Upper lobe of left lung (tissue), 6 donors: ENCODE data around the gene ZFAND4. TPM values are rescaled to one million over a fixed set of nuclear protein-coding genes. Genes with fewer than 3 reads are reported as not detected.
"Not testable (repeated sequence)": the region's sequence is repeated elsewhere in the genome, so short reads cannot be mapped to it uniquely, and the experiment has no call there.

Experiments
- ATAC-seq, 2 donors: fragments of 200-7000 bp; cut with Tn5 transposase; one replicate each; pipeline ENCODE4 v1.9.1; 2022; ENCODE audit warnings: mild to moderate bottlenecking in 2 of 2, moderate library complexity in 2 of 2; ENCODE audit not compliant: low FRiP score in 2 of 2
- DNase-seq, 2 donors: peaks; one replicate each; pipeline ENCODE4 v3.0.0-alpha.2; 2019 to 2020
- H3K27ac ChIP-seq, 4 donors: fragments of 200-600 bp; sonication (generic); one replicate each; pipeline ENCODE4 v1.5.1; 2016 to 2019
- H3K27me3 ChIP-seq, 4 donors: fragments of 200-600 bp; sonication (generic); one replicate each; pipeline ENCODE4 v1.5.1; 2017 to 2019
- H3K36me3 ChIP-seq, 4 donors: fragments of 200-600 bp; sonication (generic); one replicate each; pipeline ENCODE4 v1.5.1; 2016 to 2019
- H3K4me1 ChIP-seq, 4 donors: fragments of 200-600 bp; sonication (generic); one replicate each; pipeline ENCODE4 v1.5.1; 2018 to 2019
- H3K4me3 ChIP-seq, 4 donors: fragments of 200-600 bp; sonication (generic); one replicate each; pipeline ENCODE4 v1.5.1; 2017 to 2019; ENCODE audit warnings: mild to moderate bottlenecking in 2 of 4, moderate library complexity in 1 of 4
- H3K9me3 ChIP-seq, 4 donors: fragments of 200-600 bp; sonication (generic); one replicate each; pipeline ENCODE4 v1.5.1; 2018 to 2019
- CTCF ChIP-seq, 6 experiments: fragments of 450-650 bp in 4 of 6; fragments of 200-600 bp in 2 of 6; sonication (generic) in 2 of 6; IDR thresholded peaks; one replicate each; pipeline ENCODE4 v1.5.1; 2016 to 2019; ENCODE audit warnings: antibody characterized with exemption in 6 of 6
- EP300 ChIP-seq, 4 donors: sonication (generic); formaldehyde crosslinking; IDR thresholded peaks; one replicate each; pipeline ENCODE4 v1.5.1; 2017; ENCODE audit warnings: antibody characterized with exemption in 4 of 4, control low read depth in 2 of 4
- POLR2A ChIP-seq, 4 donors: fragments of 450-650 bp; IDR thresholded peaks; one replicate each; pipeline ENCODE4 v1.5.1; 2016 to 2017; ENCODE audit warnings: antibody characterized with exemption in 4 of 4, mild to moderate bottlenecking in 2 of 4
- POLR2AphosphoS5 ChIP-seq, 2 donors: sonication (generic); formaldehyde crosslinking; IDR thresholded peaks; one replicate each; pipeline ENCODE4 v1.5.1; 2017; ENCODE audit warnings: antibody characterized with exemption in 2 of 2
- WGBS, 2 donors: methylation state at CpG; one replicate each; pipeline ENCODE4 v1.1.5; 2017 to 2018; 5-methylcytosine and 5-hydroxymethylcytosine counted together
- total RNA-seq, 6 donors: library from RNA; depleted of rRNA in 4 of 6; stranded (reverse); fragments of >200 nt in 4 of 6; gene quantifications; one replicate each; pipeline versions ENCODE4 v1.1.0 to v1.2.1, GENCODE V29; 2016 to 2021
- donor health status: DM: no; HTN: no; CAD: no; lungs with moderate emphysema.
- donor health status: DM: no; HTN: yes; CAD: no; lungs with severe emphysema.

The ZFAND4 gene
- total RNA-seq, 6 donors from 2014 or later = 13.9 to 38.8 (median 18.7) TPM

DNA sequence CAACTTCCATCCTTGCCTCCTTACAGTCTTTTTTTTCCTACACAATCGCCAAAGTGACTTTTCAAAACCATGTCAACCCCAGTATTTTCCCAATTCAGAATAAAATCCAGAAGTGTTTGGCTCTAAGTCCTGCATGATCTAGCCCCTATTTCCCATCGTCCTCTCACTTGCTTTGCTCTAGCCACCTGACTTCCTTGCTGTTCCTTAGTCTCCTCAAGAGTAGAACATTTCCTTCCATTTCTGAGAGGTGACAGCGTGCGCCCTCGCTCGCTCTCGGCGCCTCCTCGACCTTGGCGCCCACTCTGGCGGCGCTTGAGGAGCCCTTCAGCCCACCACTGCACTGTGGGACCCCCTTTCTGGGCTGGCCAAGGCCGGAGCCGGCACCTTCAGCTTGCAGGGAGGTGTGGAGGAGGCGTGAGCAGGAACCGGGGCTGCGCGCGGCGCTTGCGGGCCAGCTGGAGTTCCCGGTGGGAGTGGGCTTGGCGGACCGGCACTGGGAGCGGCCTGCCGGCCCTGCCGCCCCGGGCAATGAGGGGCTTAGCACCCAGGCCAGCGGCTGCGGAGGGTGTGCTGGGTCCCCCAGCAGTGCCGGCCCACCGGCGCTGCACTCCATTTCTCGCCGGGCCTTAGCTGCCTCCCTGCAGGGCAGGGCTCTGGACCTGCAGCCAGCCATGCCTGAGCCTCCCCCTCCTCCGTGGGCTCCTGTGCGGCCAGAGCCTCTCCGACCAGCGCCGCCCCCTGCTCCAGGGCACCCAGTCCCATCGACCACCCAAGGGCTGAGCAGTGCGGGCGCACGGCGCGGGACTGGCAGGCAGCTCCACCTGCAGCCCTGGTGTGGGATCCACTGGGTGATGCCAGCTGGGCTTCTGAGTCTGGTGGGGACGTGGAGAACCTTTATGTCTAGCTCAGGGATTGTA is 72.0 kb downstream of the ZFAND4 start:
- 12 to 48% methylated on average over 14 to 33 of the region's 47 CpGs for WGBS, 2 donors
- not testable (repeated sequence) for H3K36me3 ChIP-seq, H3K9me3 ChIP-seq, H3K27ac ChIP-seq, H3K27me3 ChIP-seq, H3K4me1 ChIP-seq, ATAC-seq
- peak overlapping the region in 3 of 4 donors; percentile 31 to 40 (median 33) for H3K4me3 ChIP-seq
- DNase-seq = peak in 1 of 2 donors; percentile 86

DNA sequence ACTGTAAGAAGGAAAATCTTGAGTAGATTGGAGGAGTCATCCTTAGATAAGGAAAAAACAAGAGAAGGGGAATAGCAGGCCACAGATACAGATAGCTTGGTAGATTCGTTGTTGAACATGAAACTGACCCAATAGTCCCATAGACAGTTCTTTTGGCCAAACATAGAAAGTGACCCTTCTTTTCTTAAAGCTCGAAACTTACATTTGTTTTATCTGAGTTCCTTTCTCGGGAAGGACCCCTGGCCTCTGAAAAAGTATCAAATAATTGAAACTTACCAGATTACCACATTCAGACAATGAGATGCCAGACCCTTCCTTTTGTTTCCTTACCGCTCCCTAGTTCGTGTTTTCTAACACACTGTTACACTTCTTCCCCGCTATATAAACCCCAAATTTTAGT is 72.9 kb downstream of the ZFAND4 start:
- TF ChIP-seq POLR2A (IDR thresholded peaks at IDR 0.05) = no peak
- no peak for TF ChIP-seq CTCF (IDR thresholded peaks at IDR 0.05)
- TF ChIP-seq POLR2AphosphoS5 (IDR thresholded peaks at IDR 0.05) = no peak
- no peak for TF ChIP-seq EP300 (IDR thresholded peaks at IDR 0.05)
- WGBS, 2 donors = 86 to 93% methylated on average over 6 of the region's 6 CpGs
- ATAC-seq = no peak

DNA sequence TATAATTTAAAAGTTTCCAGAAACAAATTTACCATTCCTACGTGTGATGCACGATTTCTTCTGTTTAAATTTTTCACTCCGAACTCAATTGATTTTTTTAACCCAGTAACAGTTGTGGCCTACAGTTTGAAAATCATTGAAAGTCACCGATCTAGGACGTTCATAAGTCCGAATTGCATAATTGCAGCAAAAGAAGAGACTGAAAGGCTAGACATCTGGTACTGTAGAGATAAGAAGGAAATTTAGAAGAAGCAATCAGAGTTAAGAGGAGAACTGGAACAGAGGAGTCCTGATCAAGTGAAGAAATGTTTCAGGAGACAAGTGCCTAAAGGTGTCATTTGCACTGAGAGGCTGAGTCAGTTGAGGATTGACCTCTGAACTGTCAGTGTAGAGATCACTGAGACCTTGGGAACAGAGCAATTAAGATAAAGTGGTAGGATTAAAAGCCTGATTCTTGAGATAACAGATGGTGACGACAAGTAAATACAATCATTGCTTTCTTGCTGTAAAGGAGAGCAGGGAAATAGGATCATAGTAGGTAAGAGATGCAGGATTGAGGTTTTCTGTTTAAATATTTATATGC is 73.5 kb downstream of the ZFAND4 start:
- Histone ChIP-seq H3K36me3 (no peaks in the 10 kb centered on the region), H3K4me3 (no peak overlapping the region), H3K27me3 (peaks cover 0 to 6% (median under 1%) of the 10 kb centered on the region in 4 donors), H3K27ac (no peak overlapping the region), H3K9me3 (no peaks in the 10 kb centered on the region), H3K4me1 (peaks cover 0 to 16% (median 7%) of the 10 kb centered on the region in 4 donors)
- DNase-seq (no peak), ATAC-seq (no peak)
- TF ChIP-seq EP300 (IDR thresholded peaks at IDR 0.05) (no peak), CTCF (IDR thresholded peaks at IDR 0.05) (no peak), POLR2AphosphoS5 (IDR thresholded peaks at IDR 0.05) (no peak), POLR2A (IDR thresholded peaks at IDR 0.05) (no peak)
- WGBS, 2 donors = 82 to 83% methylated on average over 7 of the region's 7 CpGs

More for the DNA sequence above, 72.9 kb downstream of the ZFAND4 start:
- Histone ChIP-seq H3K9me3 (no peaks in the 10 kb centered on the region), H3K4me1 (peaks cover 0 to 15% (median 7%) of the 10 kb centered on the region in 4 donors), H3K36me3 (no peaks in the 10 kb centered on the region), H3K4me3 (no peak overlapping the region), H3K27ac (no peak overlapping the region), H3K27me3 (peaks cover 0 to 6% (median under 1%) of the 10 kb centered on the region in 4 donors)
- DNase-seq = no peak

- 81 to 93% methylated on average over 9 of the region's 9 CpGs for WGBS, 2 donors
- no peak for DNase-seq
These were observed 76.0 kb downstream of the ZFAND4 start for GRCh38 chr10:45596526-45596925.

More at GRCh38 chr10:45596526-45596925, 76.0 kb downstream of the ZFAND4 start:
- no peak overlapping the region for H3K27ac ChIP-seq
- TF ChIP-seq CTCF (IDR thresholded peaks at IDR 0.05) = no peak
- TF ChIP-seq EP300 (IDR thresholded peaks at IDR 0.05) = no peak
- no peak for TF ChIP-seq POLR2AphosphoS5 (IDR thresholded peaks at IDR 0.05)
- no peak for TF ChIP-seq POLR2A (IDR thresholded peaks at IDR 0.05)
- no peak overlapping the region for H3K4me3 ChIP-seq
- no peaks in the 10 kb centered on the region for H3K9me3 ChIP-seq
- ATAC-seq = no peak
- no peaks in the 10 kb centered on the region for H3K36me3 ChIP-seq
- H3K27me3 ChIP-seq = peaks cover 0 to 6% (median under 1%) of the 10 kb centered on the region in 4 donors
- peaks cover 14 to 40% (median 22%) of the 10 kb centered on the region in 4 donors for H3K4me1 ChIP-seq
